Upper lobe of right lung (tissue), 1 donor: ENCODE data around the gene C19orf33. TPM values are rescaled to one million over a fixed set of nuclear protein-coding genes. Genes with fewer than 3 reads are reported as not detected.

ENCODE experiments used
- ATAC-seq: fragments of 200-7000 bp; cut with Tn5 transposase; one replicate; pipeline ENCODE4 v1.9.1; 2020; ENCODE audit warnings: mild to moderate bottlenecking, moderate library complexity
- DNase-seq: peaks from one replicate; pipeline ENCODE4 v3.0.0-alpha.2; 2020
- H3K27ac ChIP-seq: fragments of 200-600 bp; one replicate; pipeline ENCODE4 v1.8.0; 2022
- H3K27me3 ChIP-seq: fragments of 200-600 bp; one replicate; pipeline ENCODE4 v1.8.0; 2022; ENCODE audit warnings: mild to moderate bottlenecking
- H3K36me3 ChIP-seq: fragments of 200-600 bp; one replicate; pipeline ENCODE4 v1.8.0; 2022
- H3K4me1 ChIP-seq: fragments of 200-600 bp; one replicate; pipeline ENCODE4 v1.8.0; 2022
- H3K4me3 ChIP-seq: fragments of 200-600 bp; one replicate; pipeline ENCODE4 v1.8.0; 2022; ENCODE audit warnings: mild to moderate bottlenecking
- H3K9me3 ChIP-seq: fragments of 200-600 bp; one replicate; pipeline ENCODE4 v1.8.0; 2022
- intact Hi-C: fragments of 100-400 bp; cut with DNase I; formaldehyde crosslinking; loops from one replicate; pipeline ENCODE4 v1.11.0; 2022
- total RNA-seq: library from RNA; stranded (reverse); fragmentation: NEBNext Ultra II Directional; extraction: Animal tissue kit (Norgen Biotek cat#: 25700); gene quantifications from one replicate; pipeline ENCODE4 v1.2.1, GENCODE V29; 2021
- TF ChIP-seq, protein P1 (sequence below): fragments of 200-600 bp; IDR thresholded peaks from one replicate; pipeline ENCODE4 v1.8.0; 2022; ENCODE audit warnings: antibody characterized with exemption
- donor health status: DM: no; HTN: yes; CAD: no; lungs with severe emphysema.

C19orf33 gene
- total RNA-seq, 1 donor from 2014 or later, result 63.0 TPM

DNA sequence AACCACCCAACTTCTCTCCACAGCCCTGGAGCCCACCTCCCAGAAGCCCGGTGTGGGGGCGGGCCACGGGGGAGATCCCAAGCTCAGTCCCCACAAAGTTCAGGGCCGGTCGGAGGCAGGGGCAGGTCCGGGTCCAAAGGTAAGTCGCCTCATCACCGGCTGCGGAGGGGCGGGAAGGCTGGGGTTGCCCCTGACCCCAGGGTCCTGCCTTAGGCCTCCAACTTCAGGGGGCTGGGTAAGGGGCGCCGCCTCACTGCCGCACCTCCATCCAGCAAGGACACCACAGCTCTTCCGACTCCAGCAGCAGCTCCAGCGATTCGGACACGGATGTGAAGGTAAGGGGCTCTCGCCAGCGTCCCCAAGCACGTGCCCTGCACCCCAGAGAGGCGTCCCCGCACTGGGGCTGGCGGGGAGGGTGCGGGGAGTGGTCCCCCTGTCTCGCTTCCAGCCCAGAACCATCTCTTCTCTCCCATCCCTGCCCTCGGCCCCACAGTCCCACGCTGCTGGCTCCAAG is 358 bp downstream of the C19orf33 start:
- no peaks in the 10 kb centered on the region for H3K27me3 ChIP-seq
- peaks cover 10% of the 10 kb centered on the region for H3K4me1 ChIP-seq
- DNase-seq (no peak), ATAC-seq (peak; percentile 2)
- intact Hi-C loops, result no loop called here
- peak overlapping the region; percentile 43 for H3K4me3 ChIP-seq
- no peaks in the 10 kb centered on the region for H3K9me3 ChIP-seq
- peaks cover 5% of the 10 kb centered on the region for H3K36me3 ChIP-seq
- TF ChIP-seq, protein P1, sequence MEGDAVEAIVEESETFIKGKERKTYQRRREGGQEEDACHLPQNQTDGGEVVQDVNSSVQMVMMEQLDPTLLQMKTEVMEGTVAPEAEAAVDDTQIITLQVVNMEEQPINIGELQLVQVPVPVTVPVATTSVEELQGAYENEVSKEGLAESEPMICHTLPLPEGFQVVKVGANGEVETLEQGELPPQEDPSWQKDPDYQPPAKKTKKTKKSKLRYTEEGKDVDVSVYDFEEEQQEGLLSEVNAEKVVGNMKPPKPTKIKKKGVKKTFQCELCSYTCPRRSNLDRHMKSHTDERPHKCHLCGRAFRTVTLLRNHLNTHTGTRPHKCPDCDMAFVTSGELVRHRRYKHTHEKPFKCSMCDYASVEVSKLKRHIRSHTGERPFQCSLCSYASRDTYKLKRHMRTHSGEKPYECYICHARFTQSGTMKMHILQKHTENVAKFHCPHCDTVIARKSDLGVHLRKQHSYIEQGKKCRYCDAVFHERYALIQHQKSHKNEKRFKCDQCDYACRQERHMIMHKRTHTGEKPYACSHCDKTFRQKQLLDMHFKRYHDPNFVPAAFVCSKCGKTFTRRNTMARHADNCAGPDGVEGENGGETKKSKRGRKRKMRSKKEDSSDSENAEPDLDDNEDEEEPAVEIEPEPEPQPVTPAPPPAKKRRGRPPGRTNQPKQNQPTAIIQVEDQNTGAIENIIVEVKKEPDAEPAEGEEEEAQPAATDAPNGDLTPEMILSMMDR, result no peak
- peak overlapping the region; percentile 80 for H3K27ac ChIP-seq

DNA sequence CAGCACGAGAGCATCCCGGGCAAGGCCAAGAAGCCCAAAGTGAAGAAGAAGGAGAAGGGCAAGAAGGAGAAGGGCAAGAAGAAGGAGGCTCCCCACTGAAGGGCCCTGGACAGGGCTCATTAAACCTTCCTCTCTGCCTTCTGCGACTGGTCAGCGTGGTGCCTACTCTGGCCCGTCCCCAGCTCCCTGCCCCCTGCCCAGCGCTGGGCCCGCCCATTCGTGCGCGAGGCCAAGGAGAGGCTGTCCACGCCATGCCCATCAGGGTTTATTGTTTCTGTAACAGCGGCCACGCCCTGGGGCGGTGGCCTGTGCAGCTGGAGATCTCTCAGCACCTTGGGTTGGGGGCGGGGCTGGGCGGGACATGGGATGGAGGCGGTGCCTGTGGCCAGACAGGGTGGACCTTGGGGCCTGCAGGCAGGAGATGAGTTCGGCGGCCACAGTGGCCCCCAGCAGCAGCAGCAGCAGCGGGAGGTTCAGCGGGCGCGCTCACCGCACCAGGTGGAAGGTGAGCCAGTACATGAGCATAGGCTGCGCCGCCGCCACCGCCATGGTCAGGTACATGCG is 897 bp downstream of the C19orf33 start:
- TF ChIP-seq, protein P1, result no peak
- peak overlapping the region; percentile 80 for H3K27ac ChIP-seq
- DNase-seq, result peak; percentile 92
- H3K27me3 ChIP-seq, result no peaks in the 10 kb centered on the region
- H3K4me3 ChIP-seq, result peak overlapping the region; percentile 43
- peaks cover 10% of the 10 kb centered on the region for H3K4me1 ChIP-seq
- H3K9me3 ChIP-seq, result no peaks in the 10 kb centered on the region
- peaks cover 5% of the 10 kb centered on the region for H3K36me3 ChIP-seq
- peak; percentile 90 for ATAC-seq
- intact Hi-C loops, result no loop called here

DNA sequence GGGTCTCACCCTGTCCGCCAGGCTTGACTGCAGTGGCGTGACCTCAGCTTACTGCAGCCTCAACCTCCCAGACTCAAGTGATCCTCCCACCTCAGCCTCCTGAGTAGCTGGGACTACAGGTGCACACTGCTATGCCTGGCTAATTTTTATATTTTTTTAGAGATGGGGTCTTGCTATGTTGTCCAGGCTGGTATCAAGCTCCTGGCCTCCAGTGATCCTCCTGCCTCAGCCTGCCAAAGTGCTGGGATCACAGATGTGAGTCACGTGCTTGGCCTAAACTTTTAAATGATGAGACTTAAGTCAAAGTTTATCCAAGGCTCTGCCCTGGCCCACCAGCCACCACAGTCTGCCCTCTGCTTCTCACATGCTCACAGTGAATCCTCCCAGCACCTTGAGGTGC is 2.2 kb downstream of the C19orf33 start:
- intact Hi-C loops, result no loop called here
- H3K9me3 ChIP-seq, result no peaks in the 10 kb centered on the region
- H3K4me3 ChIP-seq, result no peak overlapping the region
- H3K27ac ChIP-seq, result no peak overlapping the region
- H3K36me3 ChIP-seq, result peaks cover 5% of the 10 kb centered on the region
- TF ChIP-seq, protein P1, result no peak
- ATAC-seq (no peak), DNase-seq (no peak)
- H3K4me1 ChIP-seq, result peaks cover 10% of the 10 kb centered on the region
- H3K27me3 ChIP-seq, result no peaks in the 10 kb centered on the region

DNA sequence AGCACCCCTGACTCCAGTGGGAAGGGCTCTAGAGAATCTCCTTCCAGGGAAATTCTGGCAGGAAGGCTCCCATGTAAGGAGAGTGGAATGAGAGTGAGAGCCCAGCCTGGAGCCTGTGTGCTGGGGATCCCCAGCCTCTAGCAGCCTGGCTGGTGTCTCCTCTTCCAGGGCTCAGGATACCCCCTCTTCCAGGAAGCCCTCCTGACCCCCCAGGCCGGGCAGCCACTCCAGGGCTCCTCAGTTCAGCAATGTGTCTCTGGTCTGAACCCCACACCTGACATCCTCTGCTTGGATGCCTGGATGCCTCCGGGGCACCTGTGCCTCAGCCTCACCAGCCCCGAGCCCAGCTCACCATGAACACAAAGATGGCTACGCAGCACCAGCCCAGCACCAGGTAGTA is 3.0 kb downstream of the C19orf33 start:
- Histone ChIP-seq H3K4me3 (no peak overlapping the region), H3K4me1 (peaks cover 10% of the 10 kb centered on the region), H3K27me3 (no peaks in the 10 kb centered on the region), H3K9me3 (no peaks in the 10 kb centered on the region), H3K27ac (no peak overlapping the region), H3K36me3 (peaks cover 5% of the 10 kb centered on the region)
- no peak for ATAC-seq
- no peak for DNase-seq
- intact Hi-C loops, result no loop called here
- TF ChIP-seq, protein P1, result no peak

DNA sequence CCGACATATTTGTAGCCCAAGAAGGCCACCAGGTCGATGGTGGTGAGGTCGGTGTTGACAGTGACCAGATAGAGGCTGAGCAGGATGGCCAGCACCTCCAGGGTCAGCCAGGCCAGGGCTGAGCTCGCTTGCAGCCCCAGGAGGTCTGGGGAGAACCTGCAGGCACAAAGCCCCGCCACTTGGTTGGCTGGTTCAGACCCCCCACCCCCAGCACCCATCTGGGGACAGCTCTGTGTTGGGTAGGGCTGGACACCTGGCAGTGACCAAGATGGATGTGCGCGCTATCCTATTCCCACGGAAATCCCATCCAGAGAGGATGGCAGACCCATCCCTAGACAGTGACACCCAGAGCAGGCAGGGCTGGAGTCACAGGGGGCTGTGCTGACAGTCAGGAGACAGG is 3.5 kb downstream of the C19orf33 start:
- no peaks in the 10 kb centered on the region for H3K27me3 ChIP-seq
- ATAC-seq (no peak), DNase-seq (no peak)
- no peak overlapping the region for H3K27ac ChIP-seq
- peaks cover 5% of the 10 kb centered on the region for H3K36me3 ChIP-seq
- intact Hi-C loops, result no loop called here
- H3K9me3 ChIP-seq, result no peaks in the 10 kb centered on the region
- TF ChIP-seq, protein P1, result no peak
- no peak overlapping the region for H3K4me3 ChIP-seq
- peaks cover 10% of the 10 kb centered on the region for H3K4me1 ChIP-seq
